ENCODE data around the gene LMNTD1.
"Not testable (repeated sequence)": the region's sequence is repeated elsewhere in the genome, so short reads cannot be mapped to it uniquely, and the experiment has no call there.

LMNTD1 gene, protein sequence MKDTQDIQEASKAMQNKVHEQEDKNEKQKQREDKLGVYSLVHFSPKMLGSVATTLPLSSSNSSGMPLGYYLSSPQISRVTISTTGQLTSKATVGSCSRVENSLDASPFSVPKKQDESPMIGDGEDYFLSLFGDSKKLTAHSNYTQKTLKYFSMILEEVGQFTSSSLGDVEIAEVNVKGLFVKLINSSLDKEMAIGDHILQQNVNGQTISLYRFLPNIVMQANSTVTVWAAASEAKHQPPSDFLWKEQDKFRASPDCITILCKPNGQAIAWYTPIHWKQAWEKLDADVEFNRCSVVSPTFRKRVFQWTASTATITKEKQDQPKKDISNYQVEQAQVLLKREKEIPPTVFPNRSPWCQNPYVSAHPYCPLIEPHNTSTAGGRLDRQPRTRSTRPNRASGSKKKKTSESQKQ

DNA sequence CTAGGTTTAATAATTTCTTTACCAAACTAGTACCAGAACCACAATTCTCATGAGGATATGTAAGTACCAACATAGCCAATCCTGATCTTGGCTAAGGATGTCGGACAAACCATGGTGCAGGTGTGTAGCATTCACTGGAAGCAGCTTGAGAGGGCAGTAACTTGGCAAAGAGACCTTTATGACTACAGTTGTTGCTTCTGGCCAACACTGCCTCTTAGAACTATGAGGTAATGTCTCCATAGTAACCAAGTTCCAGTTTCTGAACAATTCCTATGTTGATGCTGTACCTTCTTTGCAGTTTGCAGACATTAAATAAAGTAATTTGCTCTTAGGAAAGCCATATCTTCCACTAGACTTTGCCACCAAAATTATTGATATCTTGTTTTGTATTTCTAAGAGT, at the start of gene LMNTD1:
LMNTD1 (minus strand) TSS at position 186 of the 400 bp plus-strand sequence. CDS start 324 bp downstream, outside the sequence.
- peak; percentile 40 for DNase-seq (ENCODE audit: low read depth)

DNA sequence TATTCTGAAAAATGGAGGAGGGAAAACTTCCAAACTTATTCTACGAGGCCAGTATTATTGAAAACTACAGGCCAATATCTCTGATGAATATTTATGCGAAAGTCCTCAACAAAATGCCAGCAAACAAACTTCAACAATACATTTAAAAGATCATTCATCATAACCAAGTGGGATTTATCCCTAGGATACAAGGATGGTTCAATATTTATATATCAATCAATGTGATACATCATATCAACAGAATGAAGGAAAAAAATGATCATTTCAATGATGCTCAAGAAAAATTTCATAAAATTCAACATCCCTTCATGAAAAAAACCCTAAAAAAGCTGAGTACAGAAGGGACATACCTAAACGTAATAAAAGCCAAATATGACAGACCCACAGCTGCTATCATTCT, 45.9 kb upstream of the LMNTD1 start:
- no peak for DNase-seq (ENCODE audit: low read depth)

DNA sequence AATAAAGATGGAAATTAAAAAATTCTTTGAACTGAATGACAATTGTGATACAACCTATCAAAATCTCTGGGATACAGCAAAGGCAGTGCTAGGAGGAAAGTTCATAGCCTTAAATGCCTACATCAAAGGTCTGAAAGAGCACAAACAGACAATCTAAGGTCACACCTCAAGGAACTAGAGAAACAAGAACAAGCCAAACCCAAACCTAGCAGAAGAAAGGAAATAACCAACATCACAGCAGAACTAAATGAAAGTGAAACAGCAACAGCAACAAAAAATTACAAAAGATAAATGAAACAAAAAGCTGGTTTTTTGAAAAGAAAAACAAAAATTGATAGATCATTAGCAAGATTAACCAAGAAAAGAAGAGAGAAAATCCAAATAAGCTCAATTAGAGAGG, 42.4 kb upstream of the LMNTD1 start:
- not testable (repeated sequence) for DNase-seq (ENCODE audit: low read depth)

DNA sequence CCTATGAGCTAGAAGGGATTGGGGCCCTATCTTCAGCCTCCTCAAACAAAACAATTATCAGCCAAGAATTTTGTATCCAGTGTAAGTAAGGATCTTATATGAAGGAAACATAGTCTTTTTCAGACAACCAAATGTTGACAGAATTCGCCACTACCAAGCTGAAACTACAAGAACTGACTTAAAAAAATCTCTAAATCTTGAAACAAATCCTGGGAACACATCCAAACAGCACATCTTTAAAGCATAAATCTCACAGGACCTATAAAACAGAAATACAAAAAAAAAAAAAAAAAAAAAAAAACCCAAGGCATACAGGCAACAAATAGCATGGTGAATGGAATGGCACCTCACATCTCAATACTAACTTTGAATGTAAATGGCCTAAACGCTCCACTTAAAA, 41.3 kb upstream of the LMNTD1 start:
- no peak for DNase-seq (ENCODE audit: low read depth)

DNA sequence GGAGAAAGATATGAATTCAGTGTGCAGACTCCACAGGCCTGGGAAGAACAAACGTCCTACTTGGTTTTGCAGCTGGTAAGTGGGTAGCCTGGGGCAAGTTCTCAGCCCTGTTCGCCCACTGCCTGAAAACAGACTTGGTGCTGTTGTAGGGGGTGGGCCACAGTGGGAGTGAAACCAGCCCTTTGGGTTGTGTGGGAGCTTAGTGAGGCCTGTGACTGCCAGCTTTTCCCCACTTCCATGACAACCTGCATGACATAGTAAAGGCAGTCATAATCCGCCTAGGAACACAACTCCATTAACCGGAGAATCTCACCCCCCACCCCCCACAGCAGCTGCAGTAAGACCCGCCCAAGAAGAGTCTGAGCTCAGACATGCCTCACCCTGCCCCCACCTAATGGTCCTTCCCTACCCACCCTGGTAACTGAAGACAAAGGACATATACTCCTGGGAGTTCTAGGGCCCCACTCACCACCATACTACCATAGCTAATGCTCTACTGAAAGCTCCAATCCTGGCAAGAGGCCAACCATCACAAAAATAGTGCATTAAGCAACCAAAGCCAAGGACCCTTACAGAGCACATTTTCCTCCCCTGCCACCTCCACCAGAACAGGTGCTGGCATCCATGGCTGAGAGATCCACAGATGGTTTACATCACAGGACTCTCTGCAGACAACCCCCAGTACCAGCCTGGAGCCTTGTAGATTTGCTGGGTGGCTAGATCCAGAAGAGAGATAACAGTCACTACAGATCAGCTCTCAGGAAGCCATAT, 39.8 kb upstream of the LMNTD1 start:
- no peak for DNase-seq (ENCODE audit: low read depth)

DNA sequence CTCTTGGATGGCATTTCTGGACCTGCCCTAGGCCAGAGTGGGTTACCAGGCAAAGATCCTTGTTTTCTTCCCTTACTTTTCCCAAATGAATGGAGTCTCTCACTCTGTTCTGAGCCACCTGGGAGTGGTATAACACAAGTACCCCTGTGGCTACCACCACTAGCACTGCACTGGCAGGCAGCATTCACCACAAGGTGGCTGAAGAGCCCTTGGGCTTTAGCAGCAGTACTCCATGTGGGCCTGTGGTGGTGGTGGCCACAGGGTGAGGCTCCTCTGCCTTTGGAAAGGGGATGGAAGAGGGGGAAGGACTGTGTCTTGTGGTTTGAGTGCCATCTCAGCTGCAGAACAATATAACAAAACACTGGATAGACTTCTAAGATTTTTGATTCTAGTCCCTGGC, 38.1 kb upstream of the LMNTD1 start:
- no peak for DNase-seq (ENCODE audit: low read depth)

DNA sequence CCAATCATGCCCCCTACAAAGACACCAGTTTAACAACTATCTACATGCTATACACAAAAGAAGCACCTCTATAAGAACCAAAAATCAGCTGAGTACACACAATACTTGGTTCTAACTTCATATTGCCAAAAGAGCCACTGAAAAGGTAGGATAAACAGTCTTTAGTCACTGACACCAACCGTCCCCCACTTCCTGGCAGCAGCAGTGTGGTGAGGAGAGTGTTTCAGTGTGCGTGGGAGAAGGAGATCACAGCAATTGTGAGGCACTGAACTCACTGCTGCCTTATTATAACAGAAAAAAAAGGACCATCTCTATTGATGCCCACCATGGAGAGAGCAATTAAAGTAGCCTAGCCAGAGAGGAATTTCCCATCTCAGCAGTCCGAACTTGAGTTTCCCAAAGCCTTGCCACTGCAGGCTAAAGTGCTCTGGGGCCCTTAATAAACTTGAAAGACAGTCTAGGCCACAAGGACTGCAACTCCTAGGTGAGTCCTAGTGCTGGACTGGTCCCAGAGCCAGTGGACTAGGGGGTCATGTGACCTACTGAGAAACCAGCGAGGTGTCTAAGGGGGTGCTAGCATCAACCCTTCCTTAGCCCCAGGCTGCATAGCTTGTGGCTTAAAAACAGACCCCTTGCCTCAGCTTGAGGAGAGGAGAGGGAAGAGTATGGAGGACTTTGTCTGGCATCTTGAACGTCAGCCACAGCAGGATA, 37.1 kb upstream of the LMNTD1 start:
- DNase-seq (ENCODE audit: low read depth) = no peak

DNA sequence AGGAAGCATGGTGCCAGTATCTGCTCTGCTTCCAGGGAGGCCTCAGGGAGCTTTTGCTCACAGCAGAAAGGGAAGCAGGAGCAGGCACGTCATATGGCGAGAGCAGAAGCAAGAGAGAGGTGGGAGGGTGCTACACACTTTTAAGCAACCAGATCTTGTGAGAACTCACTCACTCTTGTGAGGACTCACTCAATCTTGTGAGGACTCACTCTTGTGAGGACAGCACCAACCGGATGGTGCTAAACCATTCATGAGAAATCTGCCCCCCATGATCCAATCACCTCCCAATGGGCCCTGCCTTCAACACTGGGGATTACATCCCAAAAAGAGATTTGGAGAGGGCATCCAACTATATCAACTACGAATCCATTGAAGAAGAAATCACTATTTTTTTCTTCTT, 34.3 kb upstream of the LMNTD1 start:
- DNase-seq (ENCODE audit: low read depth) = no peak

DNA sequence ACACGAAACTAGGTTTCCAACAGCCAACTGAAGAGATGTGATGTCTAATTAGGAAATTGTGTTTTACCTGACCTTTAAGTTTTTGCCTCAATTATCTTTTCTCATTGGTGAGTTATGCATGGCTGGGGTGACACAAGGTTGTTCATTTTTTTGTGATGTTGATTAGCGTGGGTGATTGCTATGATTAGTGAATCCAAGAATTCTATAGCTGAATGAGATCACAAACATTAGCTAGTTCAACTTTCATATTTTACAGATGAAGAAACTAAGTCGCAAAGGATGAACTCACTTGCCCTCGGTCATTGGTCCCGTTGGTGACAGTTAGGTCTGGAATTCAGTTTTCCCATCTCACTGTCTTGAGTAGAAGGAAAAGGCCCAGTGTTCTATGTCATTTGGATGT, 32.6 kb upstream of the LMNTD1 start:
- peak; percentile 27 for DNase-seq (ENCODE audit: low read depth)

DNA sequence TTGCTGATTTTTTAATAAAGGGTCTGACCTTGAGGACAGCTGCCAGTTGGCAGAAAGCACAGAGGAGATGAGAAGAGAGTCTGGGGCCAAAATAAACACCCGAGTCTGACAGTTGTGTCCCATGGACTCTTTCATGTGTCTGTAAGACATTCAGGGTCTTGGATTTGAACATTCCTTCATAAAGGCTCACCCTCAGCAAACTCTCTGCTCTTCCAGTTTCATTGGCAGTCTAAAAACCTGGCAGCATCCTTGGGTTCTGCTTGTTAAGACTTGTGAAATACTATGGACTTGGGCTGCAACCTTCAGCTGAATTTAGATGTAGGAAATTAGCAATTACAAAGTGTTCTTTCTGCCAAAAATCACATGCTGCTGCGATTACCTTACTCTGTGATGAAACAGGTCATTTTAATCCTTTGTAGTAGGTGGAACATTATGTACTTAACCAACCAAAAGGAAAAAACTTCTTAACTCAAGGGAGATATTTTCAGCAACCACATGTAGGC, 32.0 kb upstream of the LMNTD1 start:
- DNase-seq (ENCODE audit: low read depth) = peak; percentile 34

DNA sequence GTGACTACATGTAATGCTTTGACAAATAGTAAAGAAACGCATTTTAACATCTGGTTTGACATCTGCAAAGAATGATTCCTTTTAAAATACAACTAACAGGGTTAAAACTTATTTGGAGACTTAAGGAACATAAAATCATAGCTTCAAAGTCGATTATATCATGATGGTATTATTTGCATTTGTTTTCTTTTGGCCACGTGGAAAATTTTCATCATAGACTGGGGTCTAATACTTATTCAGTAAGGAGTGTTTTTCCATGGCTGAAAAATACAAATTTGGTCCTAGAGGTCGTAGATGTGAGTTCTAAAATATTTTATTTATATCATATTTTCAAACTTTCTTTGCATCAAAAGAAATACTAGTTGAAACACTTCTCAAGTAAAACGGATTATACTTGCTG, 31.5 kb upstream of the LMNTD1 start:
- DNase-seq (ENCODE audit: low read depth) = no peak

DNA sequence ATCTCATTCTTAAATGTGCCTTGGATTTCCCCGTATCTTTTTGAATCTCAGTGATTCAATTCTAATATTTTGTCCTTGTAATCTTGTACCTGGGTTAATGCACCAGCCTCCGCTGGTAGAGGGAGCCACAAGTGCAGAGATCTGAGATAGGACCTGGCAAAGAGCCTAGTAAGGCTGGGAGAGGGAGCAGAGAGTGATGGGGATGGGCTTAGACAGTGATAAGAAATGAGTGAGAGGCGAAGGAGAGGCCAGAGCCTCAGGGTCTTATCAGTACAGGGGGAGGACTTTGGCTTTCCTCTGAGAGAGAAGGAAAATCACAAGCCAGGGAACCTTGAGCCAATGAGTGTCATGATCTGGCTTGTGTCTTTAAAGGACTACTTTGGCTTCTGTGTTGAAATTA, 30.5 kb upstream of the LMNTD1 start:
- DNase-seq (ENCODE audit: low read depth) = no peak

DNA sequence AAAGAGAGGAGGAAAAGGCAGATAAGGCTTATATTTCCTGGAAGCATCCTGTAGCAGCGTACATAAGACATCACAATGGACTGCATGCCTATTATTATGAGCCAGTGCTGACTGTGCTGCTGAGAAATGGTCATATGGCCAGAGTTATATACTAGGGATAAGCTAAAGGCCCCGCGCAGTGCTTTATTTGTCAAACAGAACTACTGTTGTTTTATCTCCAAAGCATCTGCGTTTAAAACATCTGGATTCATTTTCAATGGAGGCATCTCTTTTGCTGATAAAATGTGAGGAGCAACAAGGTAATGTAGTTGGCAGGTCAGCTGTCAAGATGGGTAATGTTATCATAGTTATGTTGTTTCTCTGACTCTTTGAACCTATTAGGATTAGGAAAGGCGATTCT, 28.0 kb upstream of the LMNTD1 start:
- no peak for DNase-seq (ENCODE audit: low read depth)

DNA sequence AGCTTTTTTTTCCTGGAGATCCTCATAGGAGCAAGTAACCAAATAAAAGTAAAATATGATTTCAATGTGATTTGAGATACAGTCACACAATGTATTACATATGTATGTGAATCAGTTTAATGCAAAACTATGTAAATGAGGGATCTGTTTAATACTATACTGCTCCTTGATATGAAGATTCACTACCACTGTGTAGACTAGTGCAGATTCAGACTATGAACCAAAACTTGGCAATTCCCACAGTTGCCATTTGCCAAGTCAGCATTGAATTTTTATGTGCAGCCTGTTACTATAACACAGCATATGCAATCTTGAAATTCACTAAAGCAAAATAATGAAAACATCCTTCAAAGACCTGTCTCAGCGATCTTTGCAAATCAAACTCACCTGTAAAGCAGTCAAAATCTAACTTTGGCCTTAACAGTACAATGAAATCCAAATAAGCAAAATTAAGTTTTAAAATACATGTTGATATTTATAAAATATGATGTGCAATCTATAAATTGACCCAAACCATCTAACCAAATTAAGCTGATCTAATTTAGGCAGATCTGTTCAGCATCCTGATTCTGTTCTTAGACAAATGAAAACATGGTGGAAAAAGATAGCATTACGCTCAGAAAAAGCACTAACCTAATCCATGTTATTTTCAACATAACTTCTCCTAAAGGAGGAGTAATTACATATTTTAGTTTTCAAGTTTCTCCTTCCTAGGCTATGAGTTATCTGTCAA, 25.5 kb upstream of the LMNTD1 start:
- no peak for DNase-seq (ENCODE audit: low read depth)

DNA sequence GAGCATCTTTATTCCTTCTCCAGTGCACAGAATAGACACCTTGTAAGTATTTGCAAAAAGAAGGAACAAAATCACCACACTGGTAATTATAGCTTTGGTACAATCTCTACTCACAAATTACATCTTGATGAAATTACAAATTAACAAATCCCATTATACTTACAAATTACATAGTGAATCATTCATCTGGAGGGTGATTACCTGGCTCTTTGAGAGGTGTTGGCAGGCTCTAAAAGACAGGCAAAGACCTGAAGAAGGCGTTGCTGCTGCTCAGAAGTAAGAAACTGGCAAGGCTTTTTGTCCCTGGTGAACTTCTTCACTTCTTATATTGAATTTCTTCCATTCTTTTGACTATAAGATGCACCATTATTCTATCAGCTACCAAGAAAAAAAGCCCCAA, 21.7 kb upstream of the LMNTD1 start:
- no peak for DNase-seq (ENCODE audit: low read depth)

DNA sequence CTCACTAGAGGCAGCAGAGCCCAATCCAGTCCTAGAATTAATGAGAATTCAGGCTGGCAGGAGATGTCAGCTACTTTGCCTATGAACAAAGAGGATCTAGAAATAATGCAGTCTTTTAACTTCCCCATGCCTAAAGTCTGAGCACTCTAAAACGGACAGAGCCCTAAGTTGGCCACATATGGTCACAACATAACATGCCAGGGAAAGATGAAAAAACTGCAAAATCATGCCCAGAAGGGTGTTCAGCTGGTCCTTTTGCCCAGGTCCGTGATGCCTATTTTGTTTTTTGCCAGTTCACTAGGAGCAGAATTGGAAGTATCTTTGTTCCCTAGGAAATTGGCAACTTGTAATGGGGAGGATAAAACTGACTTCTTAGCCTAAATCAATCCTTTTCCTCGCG, 20.3 kb upstream of the LMNTD1 start:
- no peak for DNase-seq (ENCODE audit: low read depth)

DNA sequence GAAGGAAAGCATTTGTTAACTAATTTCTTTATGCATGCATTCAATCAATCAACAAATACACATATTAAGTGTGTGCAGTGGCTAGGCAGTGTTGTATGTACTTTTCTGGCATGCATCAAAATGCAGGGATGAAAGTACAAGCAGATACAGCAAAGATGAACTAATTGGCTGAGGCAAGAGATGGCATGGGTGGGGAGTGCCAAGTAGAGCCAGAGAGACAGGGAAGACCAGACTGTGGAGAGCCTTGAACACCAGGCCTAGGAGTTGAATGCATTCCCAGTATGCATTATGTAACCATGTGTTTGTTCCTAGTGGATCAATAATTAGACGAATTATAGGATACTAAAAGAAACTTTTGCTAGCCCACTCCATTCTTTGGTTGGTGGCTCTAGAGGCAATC, 17.3 kb upstream of the LMNTD1 start:
- no peak for DNase-seq (ENCODE audit: low read depth)

DNA sequence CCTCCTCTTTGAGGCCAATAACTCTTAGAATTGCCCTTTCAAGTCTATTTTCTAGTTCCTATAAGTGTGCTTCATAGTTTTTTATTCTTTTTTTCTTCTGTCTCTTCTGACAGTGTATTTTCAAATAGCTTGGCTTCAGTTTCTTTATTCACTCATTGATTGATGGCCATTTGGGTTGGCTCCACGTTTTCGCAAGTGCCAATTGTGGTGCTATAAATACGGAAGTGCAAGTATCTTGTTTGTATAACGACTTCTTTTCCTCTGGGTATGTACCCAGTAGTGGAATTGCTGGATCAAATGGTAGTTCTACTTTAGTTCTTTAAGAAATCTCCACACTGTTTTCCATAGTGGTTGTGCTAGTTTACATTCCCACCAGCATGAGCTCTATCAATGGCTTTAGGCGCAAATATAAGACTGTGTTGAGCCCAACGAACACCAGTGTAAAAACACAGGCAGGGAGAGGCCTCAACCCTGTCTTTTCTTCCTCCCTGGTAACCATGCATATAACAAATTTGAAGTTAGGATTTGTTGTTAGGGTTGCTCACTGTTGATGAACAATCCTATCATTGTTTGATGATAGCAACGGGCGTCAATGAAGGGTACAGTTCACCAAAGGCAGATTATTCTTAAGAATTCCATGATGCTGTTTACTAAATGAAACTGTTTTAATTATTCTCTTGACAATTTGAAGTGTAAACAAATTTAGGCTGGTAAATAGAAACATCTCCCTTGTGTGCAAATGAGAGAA, 13.3 kb upstream of the LMNTD1 start:
- DNase-seq (ENCODE audit: low read depth) = no peak

DNA sequence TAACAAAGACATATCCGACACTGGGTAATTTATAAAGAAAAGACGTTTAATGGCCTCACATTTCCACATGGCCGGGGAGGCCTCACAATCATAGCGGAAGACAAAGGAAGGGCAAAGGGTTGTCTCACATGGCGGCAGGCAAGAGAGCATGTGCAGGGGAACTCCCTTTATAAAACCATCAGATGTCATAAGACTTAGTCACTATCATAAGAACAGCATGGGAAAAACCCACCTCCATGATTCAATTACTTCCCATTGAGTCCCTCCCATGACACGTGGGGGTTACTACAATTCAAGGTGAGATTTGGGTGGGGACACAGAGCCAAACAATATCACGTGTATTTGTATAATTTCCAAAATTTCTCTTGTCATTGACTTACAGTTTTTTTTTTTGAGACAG, 5.5 kb upstream of the LMNTD1 start:
- no peak for DNase-seq (ENCODE audit: low read depth)

DNA sequence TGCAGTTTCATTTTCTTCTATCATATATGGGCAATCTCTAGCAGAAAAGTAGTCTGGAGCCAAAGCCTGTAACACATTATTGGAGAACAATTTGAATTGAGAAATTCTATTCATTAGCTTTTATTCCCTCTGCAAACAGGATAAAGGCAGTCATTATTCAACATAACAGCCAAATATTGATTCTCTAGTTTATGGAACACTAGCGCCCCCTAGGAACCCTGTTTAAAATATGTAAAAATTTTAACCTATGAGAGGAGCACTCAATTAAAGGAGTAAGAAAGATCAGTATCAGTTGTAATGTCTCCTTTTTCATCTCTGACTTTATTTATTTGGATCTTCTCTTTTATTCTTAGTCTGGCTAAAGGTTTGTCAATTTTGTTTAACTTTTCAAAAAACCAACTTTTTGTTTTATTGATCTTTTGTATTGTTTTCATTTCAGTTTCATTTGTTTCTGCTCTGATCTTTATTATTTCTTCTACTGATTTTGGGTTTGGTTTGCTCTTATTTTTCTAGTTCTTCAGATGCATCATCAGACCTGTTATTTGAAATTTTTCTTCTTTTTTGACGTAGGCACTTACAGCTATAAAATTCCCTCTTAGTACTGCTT, 4.8 kb upstream of the LMNTD1 start:
- DNase-seq (ENCODE audit: low read depth) = no peak

DNA sequence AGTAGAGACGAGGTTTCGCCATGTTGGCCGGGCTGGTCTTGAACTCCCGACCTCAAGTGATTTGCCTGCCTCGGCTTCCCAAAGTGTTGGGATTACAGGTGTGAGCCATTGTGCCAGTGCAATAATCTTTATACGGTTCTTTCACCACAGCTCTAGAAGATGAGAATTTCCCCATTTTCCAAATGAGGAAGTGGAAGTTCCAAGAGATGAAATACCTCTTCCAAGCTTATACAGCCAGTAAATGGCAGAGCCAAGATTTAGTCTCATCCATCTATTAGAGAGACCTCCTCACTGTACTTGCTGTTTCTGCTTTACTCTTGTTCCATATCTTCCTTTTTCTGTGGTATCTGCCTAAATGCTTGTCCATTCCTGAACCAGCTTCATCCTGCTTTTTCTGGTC, 3.1 kb upstream of the LMNTD1 start:
- DNase-seq (ENCODE audit: low read depth) = no peak

Measured in non-pigmented ciliary epithelial cell (primary cell).